ENCODE measurements around the gene ZBTB6. TPM values are rescaled to one million over a fixed set of nuclear protein-coding genes. Genes with fewer than 3 reads are reported as not detected.
A peak's percentile ranks its signal among the peaks of the same experiment; 100 is the strongest.

The ZBTB6 gene
- polyA plus RNA-seq (4.9 to 7.3 TPM (median 5.7 TPM) in 3 replicates), polyA minus RNA-seq (1.0 to 9.0 TPM (median 6.3 TPM) in 3 replicates)
- polyA plus RNA-seq (2011; ENCODE audit: low read depth), result 2.5 TPM
- 2.1 and 4.8 TPM in 2 replicates for polyA plus RNA-seq (2011; cell fraction: cytosol; rRNA removed)
- polyA plus RNA-seq (2011; cell fraction: nucleus; rRNA removed), result 4.5 and 5.5 TPM in 2 replicates
- polyA plus RNA-seq (2012; ENCODE audit: low replicate concordance), result 3.6 and 6.3 TPM in 2 replicates
- 3.5 TPM for polyA minus RNA-seq (2011; cell fraction: cytosol; rRNA and poly(A)+ RNA removed)
- 7.1 and 12.3 TPM in 2 replicates for polyA minus RNA-seq (2011; cell fraction: nucleus; rRNA and poly(A)+ RNA removed)

GRCh38 chr9:122912964-122913673, at the start of gene ZBTB6:
TSS of gene ZBTB6 (minus strand) at chr9:122913323. CDS start at chr9:122912072, 1,251 bp downstream.
- peak; percentile 53 for FAIRE-seq
- dilution Hi-C loops (cut with MboI; ENCODE audit: extremely low pct_ligation_motif_present, low sequenced_read_pairs), result no loop called here

GRCh38 chr9:122961139-122961538, 48.0 kb upstream of the ZBTB6 start:
- Histone ChIP-seq H3K27ac (ENCODE audit: control insufficient read depth, insufficient read depth, low read length) (no peak overlapping the region), H3K9ac (ENCODE audit: control insufficient read depth, extremely low read depth, insufficient read depth, low read length) (no peak overlapping the region), H4K20me1 (ENCODE audit: control insufficient read depth, extremely low read depth, insufficient read depth, low read length) (no peaks in the 10 kb centered on the region), H3K4me1 (ENCODE audit: control insufficient read depth, extremely low read depth, insufficient read depth, low read length) (no peaks in the 10 kb centered on the region), H3K4me2 (ENCODE audit: control insufficient read depth, extremely low read depth, insufficient read depth, low read depth, low read length) (no peak overlapping the region), H3K79me2 (ENCODE audit: control insufficient read depth, insufficient read depth, low read length) (peaks cover 3% of the 10 kb centered on the region), H3K9me1 (ENCODE audit: control insufficient read depth, extremely low read depth, insufficient read depth, low read length) (no peaks in the 10 kb centered on the region), H3K27me3 (ENCODE audit: control insufficient read depth, extremely low read depth, insufficient read depth, low read length) (no peaks in the 10 kb centered on the region), H3K36me3 (ENCODE audit: control insufficient read depth in 2 of 2, extremely low read depth in 1 of 2, insufficient read depth in 2 of 2, low read length in 2 of 2) (peaks cover 0 to 9% of the 10 kb centered on the region in 2 experiments), H3K9me3 (ENCODE audit: control insufficient read depth, low read depth, low read length) (no peaks in the 10 kb centered on the region), H2AFZ (ENCODE audit: control insufficient read depth, low read length) (no peak overlapping the region), H3K4me3 (ENCODE audit: control insufficient read depth in 2 of 3, extremely low read depth in 1 of 3, insufficient read depth in 2 of 3, low read depth in 1 of 3, low read length in 3 of 3) (no peak overlapping the region)
- dilution Hi-C loops (cut with MboI; ENCODE audit: extremely low pct_ligation_motif_present, low sequenced_read_pairs), result no loop called here
- FAIRE-seq (no peak), DNase-seq (ENCODE audit: low read depth, low spot score) (no peak)
- TF ChIP-seq CTCF (optimal IDR thresholded peaks at IDR 0.05 in 1 of 3, IDR thresholded peaks at IDR 0.05 in 1 of 3, conservative IDR thresholded peaks at IDR 0.05 in 1 of 3; ENCODE audit: extremely low read depth in 1 of 3, insufficient read depth in 2 of 3, low read length in 3 of 3) (no peak), EZH2 (IDR thresholded peaks at IDR 0.05; ENCODE audit: low read length) (no peak)

More at GRCh38 chr9:122912964-122913673, at the start of gene ZBTB6:
- peak within 1 kb of the TSS; percentile 59 to 82 (median 78) for H3K4me3 ChIP-seq (ENCODE audit: control insufficient read depth in 2 of 3, extremely low read depth in 1 of 3, insufficient read depth in 2 of 3, low read depth in 1 of 3, low read length in 3 of 3)
- peaks cover 7% of the 10 kb centered on the region for H3K4me1 ChIP-seq (ENCODE audit: control insufficient read depth, extremely low read depth, insufficient read depth, low read length)
- no peaks in the 10 kb centered on the region for H3K9me3 ChIP-seq (ENCODE audit: control insufficient read depth, low read depth, low read length)
- DNase-seq (ENCODE audit: low read depth, low spot score), result peak; percentile 46
- peak within 1 kb of the TSS; percentile 89 for H3K9ac ChIP-seq (ENCODE audit: control insufficient read depth, extremely low read depth, insufficient read depth, low read length)
- peak within 1 kb of the TSS; percentile 86 for H3K4me2 ChIP-seq (ENCODE audit: control insufficient read depth, extremely low read depth, insufficient read depth, low read depth, low read length)
- H3K79me2 ChIP-seq (ENCODE audit: control insufficient read depth, insufficient read depth, low read length), result peaks cover 36% of the 10 kb centered on the region
- TF ChIP-seq CTCF (optimal IDR thresholded peaks at IDR 0.05 in 1 of 3, IDR thresholded peaks at IDR 0.05 in 1 of 3, conservative IDR thresholded peaks at IDR 0.05 in 1 of 3; ENCODE audit: extremely low read depth in 1 of 3, insufficient read depth in 2 of 3, low read length in 3 of 3), result peak in 1 of 3 experiments; percentile 14
- no peak for TF ChIP-seq EZH2 (IDR thresholded peaks at IDR 0.05; ENCODE audit: low read length)
- H3K27me3 ChIP-seq (ENCODE audit: control insufficient read depth, extremely low read depth, insufficient read depth, low read length), result no peaks in the 10 kb centered on the region
- peak within 1 kb of the TSS; percentile 96 for H2AFZ ChIP-seq (ENCODE audit: control insufficient read depth, low read length)
- peaks cover 8 to 16% of the 10 kb centered on the region in 2 experiments for H3K36me3 ChIP-seq (ENCODE audit: control insufficient read depth in 2 of 2, extremely low read depth in 1 of 2, insufficient read depth in 2 of 2, low read length in 2 of 2)
- H3K27ac ChIP-seq (ENCODE audit: control insufficient read depth, insufficient read depth, low read length), result peak within 1 kb of the TSS; percentile 84
- H3K9me1 ChIP-seq (ENCODE audit: control insufficient read depth, extremely low read depth, insufficient read depth, low read length), result no peaks in the 10 kb centered on the region
- no peaks in the 10 kb centered on the region for H4K20me1 ChIP-seq (ENCODE audit: control insufficient read depth, extremely low read depth, insufficient read depth, low read length)

All from keratinocyte (primary cell).